T-helper 9 cell (primary cell): Measurements from ENCODE around the gene CCP110.
A peak's percentile ranks its signal among the peaks of the same experiment; 100 is the strongest.

Experiments
- DNase-seq: peaks from one replicate; pipeline ENCODE4 v3.0.0-alpha.2; 2020

Gene CCP110

GRCh38 chr16:19601083-19601976, 77.6 kb downstream of the CCP110 start:
- peak; percentile 19 for DNase-seq
